HEK293 (cell line): ENCODE measurements around the gene TCOF1.

Experiments used
- CTCF ChIA-PET: fragments of 350-600 bp; formaldehyde crosslinking; extraction: SDS; loops from one replicate; lab custom pipeline; 2021; ENCODE audit warnings: antibody characterized with exemption; lab: Yijun Ruan, JAX
- POLR2A ChIA-PET: fragments of 300-600 bp; formaldehyde crosslinking; extraction: SDS; loops from one replicate; lab custom pipeline; 2020; ENCODE audit warnings: antibody characterized with exemption, inconsistent platforms; lab: Yijun Ruan, JAX
- H3K27ac ChIP-seq: fragments of 200-500 bp; sonication (Bioruptor generic); 2 replicates; pipeline ENCODE4 v1.5.1; 2014; ENCODE audit warnings: low read depth, low read length, control low read depth, inconsistent platforms; ENCODE audit errors: extremely low read depth
- H3K36me3 ChIP-seq, 2 experiments: fragments of 200-500 bp in 1 of 2; sonication (Bioruptor generic) in 1 of 2; 1 replicate in 1 of 2; 2 replicates in 1 of 2; pipeline ENCODE4 v1.5.1; 2014 to 2017; ENCODE audit warnings: inconsistent platforms in 2 of 2, low read length in 2 of 2; ENCODE audit not compliant: control insufficient read depth in 2 of 2, insufficient read depth in 1 of 2
- H3K4me1 ChIP-seq: fragments of 200-500 bp; sonication (Bioruptor generic); 2 replicates; pipeline ENCODE4 v1.5.1; 2014; ENCODE audit warnings: mild to moderate bottlenecking, low read length, inconsistent platforms; ENCODE audit not compliant: control insufficient read depth, insufficient read depth
- H3K4me3 ChIP-seq: 2 replicates; pipeline ENCODE4 v1.5.1; 2011; ENCODE audit warnings: low read depth, mild to moderate bottlenecking, control low read depth, low read length, moderate library complexity
- H3K9me3 ChIP-seq: fragments of 200-500 bp; sonication (Bioruptor generic); 2 replicates; pipeline ENCODE4 v1.5.1; 2014; ENCODE audit warnings: low read depth, low read length, inconsistent platforms; ENCODE audit not compliant: control insufficient read depth, insufficient read depth
- GLIS1 ChIP-seq: fragments of 450-650 bp; formaldehyde crosslinking; IDR thresholded peaks from 2 replicates; pipeline ENCODE4 v1.5.1; 2016; ENCODE audit warnings: missing biosample characterization, missing genetic modification characterization
- GLIS2 ChIP-seq: fragments of 450-650 bp; formaldehyde crosslinking; IDR thresholded peaks from 2 replicates; pipeline ENCODE4 v1.5.1; 2016; ENCODE audit warnings: missing biosample characterization, missing genetic modification characterization
- HOXA7 ChIP-seq: sonication (generic); formaldehyde crosslinking; IDR thresholded peaks from 2 replicates; pipeline ENCODE4 v1.8.1; 2022; ENCODE audit warnings: missing genetic modification reagents, borderline replicate concordance
- KLF16 ChIP-seq: fragments of 450-650 bp; formaldehyde crosslinking; IDR thresholded peaks from 2 replicates; pipeline ENCODE4 v1.5.1; 2017; ENCODE audit warnings: missing biosample characterization, missing genetic modification characterization
- SCRT1 ChIP-seq: fragments of 450-650 bp; formaldehyde crosslinking; IDR thresholded peaks from 2 replicates; pipeline ENCODE4 v1.5.1; 2016; ENCODE audit warnings: missing biosample characterization, missing genetic modification characterization, borderline replicate concordance
- SCRT2 ChIP-seq: fragments of 450-650 bp; formaldehyde crosslinking; IDR thresholded peaks from 2 replicates; pipeline ENCODE4 v1.5.1; 2016; ENCODE audit warnings: missing biosample characterization, missing genetic modification characterization
- ZIC2 ChIP-seq: fragments of 450-650 bp; formaldehyde crosslinking; IDR thresholded peaks from 2 replicates; pipeline ENCODE4 v1.5.1; 2016; ENCODE audit warnings: missing biosample characterization, missing genetic modification characterization
- ZNF132 ChIP-seq: fragments of 450-650 bp; formaldehyde crosslinking; IDR thresholded peaks from 2 replicates; pipeline ENCODE4 v1.5.1; 2017; ENCODE audit warnings: missing biosample characterization, missing genetic modification characterization, borderline replicate concordance
- ZNF292 ChIP-seq: fragments of 450-650 bp; formaldehyde crosslinking; IDR thresholded peaks from 2 replicates; pipeline ENCODE4 v1.5.1; 2016; ENCODE audit warnings: low read depth, missing biosample characterization, missing genetic modification characterization, borderline replicate concordance
- ZNF302 ChIP-seq: fragments of 450-650 bp; formaldehyde crosslinking; IDR thresholded peaks from 2 replicates; pipeline ENCODE4 v1.5.1; 2016; ENCODE audit warnings: missing biosample characterization, missing genetic modification characterization, low read depth
- ZNF549 ChIP-seq: fragments of 450-650 bp; IDR thresholded peaks from 2 replicates; pipeline ENCODE4 v1.5.1; 2018; ENCODE audit warnings: missing biosample characterization, missing genetic modification characterization, mild to moderate bottlenecking, inconsistent platforms, moderate library complexity
- ZNF571 ChIP-seq: fragments of 450-650 bp; formaldehyde crosslinking; IDR thresholded peaks from 2 replicates; pipeline ENCODE4 v1.5.0; 2017; ENCODE audit warnings: missing biosample characterization, missing genetic modification characterization
- TF ChIP-seq, protein P1 (sequence below): fragments of 450-650 bp; formaldehyde crosslinking; IDR thresholded peaks from 2 replicates; pipeline ENCODE4; 2016; ENCODE audit warnings: missing biosample characterization, missing genetic modification characterization
- TF ChIP-seq, protein P2 (sequence below): fragments of 450-650 bp; formaldehyde crosslinking; IDR thresholded peaks from 2 replicates; pipeline ENCODE4 v1.5.1; 2016; ENCODE audit warnings: missing biosample characterization, missing genetic modification characterization
- TF ChIP-seq, protein P3 (sequence below): sonication (generic); formaldehyde crosslinking; IDR thresholded peaks from 2 replicates; pipeline ENCODE4 v1.8.1; 2022; ENCODE audit warnings: mild to moderate bottlenecking, moderate library complexity, missing genetic modification reagents
- TF ChIP-seq, protein P4 (sequence below): fragments of 450-650 bp; formaldehyde crosslinking; IDR thresholded peaks from 2 replicates; pipeline ENCODE4 v1.5.1; 2016; ENCODE audit warnings: missing biosample characterization, missing genetic modification characterization

Gene TCOF1

DNA sequence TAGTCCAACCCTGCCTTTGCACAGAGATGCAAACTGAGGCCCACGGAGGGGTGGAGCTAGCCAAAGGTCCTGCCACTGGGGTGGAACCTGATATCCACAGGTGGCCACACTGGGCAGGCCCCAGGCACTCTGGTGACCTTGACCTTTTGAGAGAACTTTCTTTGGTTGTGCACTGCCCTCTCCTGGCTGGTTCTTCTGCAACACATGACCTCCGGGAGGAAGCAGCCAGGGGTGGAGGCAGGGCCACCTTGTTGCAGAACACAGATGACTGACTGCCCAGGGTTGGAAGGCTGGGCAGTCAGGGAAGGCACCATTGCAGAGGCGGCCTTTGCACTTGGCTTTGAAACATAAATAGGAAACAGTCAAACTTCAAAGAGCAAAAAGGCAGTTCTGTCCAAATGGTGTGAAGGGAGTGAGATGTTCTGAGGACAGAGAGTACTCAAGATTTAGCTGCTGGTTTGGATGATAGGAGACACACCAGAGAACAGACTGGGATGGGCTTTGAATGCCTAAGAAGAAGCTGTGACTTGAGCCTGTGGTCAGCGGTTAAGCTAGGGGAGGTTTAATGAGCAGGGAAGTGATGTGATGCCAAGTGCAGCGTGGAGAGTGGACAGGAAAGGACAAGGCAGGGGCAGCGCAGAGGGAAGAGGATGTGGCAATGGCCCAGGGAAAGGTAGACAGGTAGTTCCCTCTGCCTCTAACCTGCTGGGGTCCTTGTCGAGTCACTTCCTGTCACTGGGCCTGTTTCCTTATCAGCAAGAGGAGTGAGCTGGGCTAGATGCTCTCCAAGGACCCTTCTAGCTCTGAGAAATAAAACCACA is 6.8 kb upstream of the TCOF1 start (continued):
- TF ChIP-seq, protein P1, sequence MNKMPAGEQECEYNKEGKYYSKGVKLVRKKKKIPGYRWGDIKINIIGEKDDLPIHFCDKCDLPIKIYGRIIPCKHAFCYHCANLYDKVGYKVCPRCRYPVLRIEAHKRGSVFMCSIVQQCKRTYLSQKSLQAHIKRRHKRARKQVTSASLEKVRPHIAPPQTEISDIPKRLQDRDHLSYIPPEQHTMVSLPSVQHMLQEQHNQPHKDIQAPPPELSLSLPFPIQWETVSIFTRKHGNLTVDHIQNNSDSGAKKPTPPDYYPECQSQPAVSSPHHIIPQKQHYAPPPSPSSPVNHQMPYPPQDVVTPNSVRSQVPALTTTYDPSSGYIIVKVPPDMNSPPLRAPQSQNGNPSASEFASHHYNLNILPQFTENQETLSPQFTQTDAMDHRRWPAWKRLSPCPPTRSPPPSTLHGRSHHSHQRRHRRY: no peak
- TF ChIP-seq, protein P2, sequence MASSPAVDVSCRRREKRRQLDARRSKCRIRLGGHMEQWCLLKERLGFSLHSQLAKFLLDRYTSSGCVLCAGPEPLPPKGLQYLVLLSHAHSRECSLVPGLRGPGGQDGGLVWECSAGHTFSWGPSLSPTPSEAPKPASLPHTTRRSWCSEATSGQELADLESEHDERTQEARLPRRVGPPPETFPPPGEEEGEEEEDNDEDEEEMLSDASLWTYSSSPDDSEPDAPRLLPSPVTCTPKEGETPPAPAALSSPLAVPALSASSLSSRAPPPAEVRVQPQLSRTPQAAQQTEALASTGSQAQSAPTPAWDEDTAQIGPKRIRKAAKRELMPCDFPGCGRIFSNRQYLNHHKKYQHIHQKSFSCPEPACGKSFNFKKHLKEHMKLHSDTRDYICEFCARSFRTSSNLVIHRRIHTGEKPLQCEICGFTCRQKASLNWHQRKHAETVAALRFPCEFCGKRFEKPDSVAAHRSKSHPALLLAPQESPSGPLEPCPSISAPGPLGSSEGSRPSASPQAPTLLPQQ (tag by site-specific recombination): no peak
- TF ChIP-seq ZNF302 (tag by site-specific recombination): no peak
- TF ChIP-seq, protein P3, sequence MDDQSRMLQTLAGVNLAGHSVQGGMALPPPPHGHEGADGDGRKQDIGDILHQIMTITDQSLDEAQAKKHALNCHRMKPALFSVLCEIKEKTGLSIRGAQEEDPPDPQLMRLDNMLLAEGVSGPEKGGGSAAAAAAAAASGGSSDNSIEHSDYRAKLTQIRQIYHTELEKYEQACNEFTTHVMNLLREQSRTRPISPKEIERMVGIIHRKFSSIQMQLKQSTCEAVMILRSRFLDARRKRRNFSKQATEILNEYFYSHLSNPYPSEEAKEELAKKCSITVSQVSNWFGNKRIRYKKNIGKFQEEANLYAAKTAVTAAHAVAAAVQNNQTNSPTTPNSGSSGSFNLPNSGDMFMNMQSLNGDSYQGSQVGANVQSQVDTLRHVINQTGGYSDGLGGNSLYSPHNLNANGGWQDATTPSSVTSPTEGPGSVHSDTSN (CRISPR knock-in tag): 0 out of 2 replicates have a peak, but pooled peaks have one; percentile 13
- no peak for TF ChIP-seq HOXA7
- no peak for TF ChIP-seq ZNF571 (tag by site-specific recombination)
- peak; percentile 49 for TF ChIP-seq GLIS2
- TF ChIP-seq ZNF132 (tag by site-specific recombination): no peak
- peak; percentile 28; the same call in 1 of the 2 replicates for TF ChIP-seq ZIC2 (tag by site-specific recombination)
- no peak for TF ChIP-seq ZNF292
- TF ChIP-seq GLIS1 (tag by site-specific recombination): peak; percentile 42
- no peak for TF ChIP-seq KLF16 (tag by site-specific recombination)
- TF ChIP-seq, protein P4, sequence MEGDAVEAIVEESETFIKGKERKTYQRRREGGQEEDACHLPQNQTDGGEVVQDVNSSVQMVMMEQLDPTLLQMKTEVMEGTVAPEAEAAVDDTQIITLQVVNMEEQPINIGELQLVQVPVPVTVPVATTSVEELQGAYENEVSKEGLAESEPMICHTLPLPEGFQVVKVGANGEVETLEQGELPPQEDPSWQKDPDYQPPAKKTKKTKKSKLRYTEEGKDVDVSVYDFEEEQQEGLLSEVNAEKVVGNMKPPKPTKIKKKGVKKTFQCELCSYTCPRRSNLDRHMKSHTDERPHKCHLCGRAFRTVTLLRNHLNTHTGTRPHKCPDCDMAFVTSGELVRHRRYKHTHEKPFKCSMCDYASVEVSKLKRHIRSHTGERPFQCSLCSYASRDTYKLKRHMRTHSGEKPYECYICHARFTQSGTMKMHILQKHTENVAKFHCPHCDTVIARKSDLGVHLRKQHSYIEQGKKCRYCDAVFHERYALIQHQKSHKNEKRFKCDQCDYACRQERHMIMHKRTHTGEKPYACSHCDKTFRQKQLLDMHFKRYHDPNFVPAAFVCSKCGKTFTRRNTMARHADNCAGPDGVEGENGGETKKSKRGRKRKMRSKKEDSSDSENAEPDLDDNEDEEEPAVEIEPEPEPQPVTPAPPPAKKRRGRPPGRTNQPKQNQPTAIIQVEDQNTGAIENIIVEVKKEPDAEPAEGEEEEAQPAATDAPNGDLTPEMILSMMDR (tag by site-specific recombination): peak; percentile 86
- TF ChIP-seq SCRT1 (tag by site-specific recombination): peak; percentile 97
- TF ChIP-seq, all 188 proteins: peak for 13

DNA sequence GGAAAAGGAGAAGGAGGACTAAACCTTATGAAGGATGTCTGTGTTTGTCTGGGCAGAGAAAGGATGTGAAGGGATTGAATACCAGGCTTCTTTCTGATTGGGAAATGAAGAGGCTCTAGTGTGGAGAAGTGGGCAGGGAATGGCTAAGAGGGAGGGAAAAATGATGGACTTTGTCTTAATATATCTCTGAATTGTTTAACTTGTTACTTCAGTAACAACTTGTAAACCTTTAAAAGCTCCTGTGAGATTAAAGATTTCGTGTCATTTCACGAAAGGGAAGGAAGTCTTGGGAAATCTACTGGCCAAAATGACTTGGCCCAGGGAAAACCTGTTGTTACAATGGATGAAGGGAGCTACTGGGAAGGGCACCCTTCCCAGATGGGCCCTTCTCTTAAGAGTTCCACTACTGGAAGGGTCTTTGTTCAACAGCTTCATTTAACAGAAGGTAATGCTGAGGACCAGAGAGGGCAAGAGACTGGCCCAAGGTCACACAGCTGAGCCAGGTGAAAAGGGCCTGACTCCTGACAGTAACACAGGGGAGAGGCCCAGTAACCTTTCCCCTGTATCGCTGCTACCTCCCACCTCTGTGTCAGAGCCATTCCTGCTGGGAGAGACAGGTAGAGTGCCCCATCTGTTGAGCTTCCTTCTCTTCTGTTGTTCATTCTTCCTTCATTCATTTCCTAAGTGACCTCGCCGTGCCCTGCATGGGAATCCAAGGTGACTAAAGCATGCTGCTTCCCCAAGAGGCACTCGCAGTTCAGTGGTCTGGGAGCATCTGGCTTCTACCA is 5.1 kb upstream of the TCOF1 start:
- POLR2A ChIA-PET: interaction anchor here (0.7 kb wide), 1 partner anchor 26 kb away, joined by 3 read pairs; no protein-coding TSS in a partner anchor

More for the DNA sequence above, 5.1 kb upstream of the TCOF1 start:
- Histone ChIP-seq H3K4me3 (no peak overlapping the region), H3K9me3 (no peaks in the 10 kb centered on the region), H3K36me3 (no peaks in the 10 kb centered on the region), H3K4me1 (peaks cover 3% of the 10 kb centered on the region; the same call in 1 of the 2 replicates), H3K27ac (no peak overlapping the region)
- CTCF ChIA-PET: interaction anchor here (0.6 to 4.7 kb wide), 6 partner anchors 12 to 191 kb away, joined by 3 to 97 read pairs (median 6); no protein-coding TSS in a partner anchor
- TF ChIP-seq SCRT2 (tag by site-specific recombination) (0 out of 2 replicates have a peak, but pooled peaks have one; percentile 5), ZNF549 (tag by site-specific recombination) (no peak)
